NCI-H2171 (cell line): Measurements from ENCODE around the gene NAV1.

ENCODE experiments used
- DNase-seq: peaks from one replicate; lab custom pipeline; 2025; lab: John Stamatoyannopoulos, UW

NAV1 gene

GRCh38 chr1:201503397-201504176 is 35.3 kb upstream of the NAV1 start:
- DNase-seq: peak; percentile 44

- no peak for DNase-seq
Measured at GRCh38 chr1:201504179-201504631, 34.7 kb upstream of the NAV1 start.

GRCh38 chr1:201504799-201505502 is 34.0 kb upstream of the NAV1 start:
- no peak for DNase-seq

- no peak for DNase-seq
Measured at GRCh38 chr1:201505503-201505890, 33.4 kb upstream of the NAV1 start.

- DNase-seq: no peak
Measured at GRCh38 chr1:201506092-201506491, 32.8 kb upstream of the NAV1 start.

GRCh38 chr1:201506557-201507359 is 32.2 kb upstream of the NAV1 start, which contains the start of gene CSRP1:
Gene CSRP1, minus strand, starts transcription at chr1:201507123. Its CDS starts 10,820 bp downstream, at chr1:201496303.
- peak; percentile 71 for DNase-seq

GRCh38 chr1:201507360-201507675 is 31.6 kb upstream of the NAV1 start:
- DNase-seq: no peak

- DNase-seq: no peak
Measured at GRCh38 chr1:201508809-201509208, 30.1 kb upstream of the NAV1 start.

- no peak for DNase-seq
Measured at GRCh38 chr1:201509601-201510374, 29.1 kb upstream of the NAV1 start.

GRCh38 chr1:201510734-201511133 is 28.2 kb upstream of the NAV1 start:
- DNase-seq: no peak

- DNase-seq: no peak
Measured at GRCh38 chr1:201511396-201511940, 27.5 kb upstream of the NAV1 start.

GRCh38 chr1:201511941-201512539 is 26.9 kb upstream of the NAV1 start:
- no peak for DNase-seq

- no peak for DNase-seq
Measured at GRCh38 chr1:201513498-201514243, 25.3 kb upstream of the NAV1 start.

- no peak for DNase-seq
Measured at GRCh38 chr1:201514466-201514865, 24.5 kb upstream of the NAV1 start.

- no peak for DNase-seq
Measured at GRCh38 chr1:201515062-201515750, 23.7 kb upstream of the NAV1 start.

GRCh38 chr1:201515895-201516294 is 23.0 kb upstream of the NAV1 start:
- DNase-seq: no peak

- no peak for DNase-seq
Measured at GRCh38 chr1:201516511-201517127, 22.3 kb upstream of the NAV1 start.

- no peak for DNase-seq
Measured at GRCh38 chr1:201517631-201518030, 21.3 kb upstream of the NAV1 start.

- DNase-seq: no peak
Measured at GRCh38 chr1:201518071-201518470, 20.9 kb upstream of the NAV1 start.
